ENCODE measurements around the gene TRIM24. TPM values are rescaled to one million over a fixed set of nuclear protein-coding genes. Genes with fewer than 3 reads are reported as not detected.

Gene TRIM24
- polyA plus RNA-seq, 3 donors, result 59.5 to 66.1 (median 64.4) TPM

GRCh38 chr7:138568655-138569054, 108.6 kb downstream of the TRIM24 start:
- no peak for DNase-seq (ENCODE audit: low read depth in 3 of 3, low spot score in 2 of 3)

- no peak for DNase-seq (ENCODE audit: low read depth in 3 of 3, low spot score in 2 of 3)
Observed at GRCh38 chr7:138569418-138569817, 109.4 kb downstream of the TRIM24 start.

GRCh38 chr7:138570715-138571114, 110.7 kb downstream of the TRIM24 start:
- DNase-seq (ENCODE audit: low read depth in 3 of 3, low spot score in 2 of 3), result no peak

GRCh38 chr7:138573741-138574140, 113.7 kb downstream of the TRIM24 start:
- DNase-seq (ENCODE audit: low read depth in 3 of 3, low spot score in 2 of 3), result no peak

- DNase-seq (ENCODE audit: low read depth in 3 of 3, low spot score in 2 of 3), result no peak
Observed at GRCh38 chr7:138575897-138576428, 115.9 kb downstream of the TRIM24 start.

- no peak for DNase-seq (ENCODE audit: low read depth in 3 of 3, low spot score in 2 of 3)
Observed at GRCh38 chr7:138579136-138579535, 119.1 kb downstream of the TRIM24 start.

GRCh38 chr7:138579671-138580070, 119.6 kb downstream of the TRIM24 start:
- no peak for DNase-seq (ENCODE audit: low read depth in 3 of 3, low spot score in 2 of 3)

GRCh38 chr7:138581065-138581464, 121.0 kb downstream of the TRIM24 start:
- no peak for DNase-seq (ENCODE audit: low read depth in 3 of 3, low spot score in 2 of 3)

GRCh38 chr7:138584283-138584682, 124.2 kb downstream of the TRIM24 start:
- DNase-seq (ENCODE audit: low read depth in 3 of 3, low spot score in 2 of 3), result no peak

GRCh38 chr7:138584696-138585095, 124.6 kb downstream of the TRIM24 start:
- DNase-seq (ENCODE audit: low read depth in 3 of 3, low spot score in 2 of 3), result no peak

GRCh38 chr7:138585283-138585993, 125.4 kb downstream of the TRIM24 start:
- DNase-seq (ENCODE audit: low read depth in 3 of 3, low spot score in 2 of 3), result no peak

- no peak for DNase-seq (ENCODE audit: low read depth in 3 of 3, low spot score in 2 of 3)
Observed at GRCh38 chr7:138587485-138587884, 127.4 kb downstream of the TRIM24 start.

GRCh38 chr7:138588986-138589385, 128.9 kb downstream of the TRIM24 start:
- no peak for DNase-seq (ENCODE audit: low read depth in 3 of 3, low spot score in 2 of 3)

GRCh38 chr7:138590154-138590553, 130.1 kb downstream of the TRIM24 start:
- no peak for DNase-seq (ENCODE audit: low read depth in 3 of 3, low spot score in 2 of 3)

- no peak for DNase-seq (ENCODE audit: low read depth in 3 of 3, low spot score in 2 of 3)
Observed at GRCh38 chr7:138595454-138595853, 135.4 kb downstream of the TRIM24 start.

- no peak for DNase-seq (ENCODE audit: low read depth in 3 of 3, low spot score in 2 of 3)
Observed at GRCh38 chr7:138602451-138602850, 142.4 kb downstream of the TRIM24 start.

GRCh38 chr7:138603549-138604318, 143.7 kb downstream of the TRIM24 start:
- no peak for DNase-seq (ENCODE audit: low read depth in 3 of 3, low spot score in 2 of 3)

GRCh38 chr7:138606236-138606635, 146.2 kb downstream of the TRIM24 start:
- DNase-seq (ENCODE audit: low read depth in 3 of 3, low spot score in 2 of 3), result no peak

- no peak for DNase-seq (ENCODE audit: low read depth in 3 of 3, low spot score in 2 of 3)
Observed at GRCh38 chr7:138607216-138608126, 147.4 kb downstream of the TRIM24 start.

- DNase-seq (ENCODE audit: low read depth in 3 of 3, low spot score in 2 of 3), result no peak
Observed at GRCh38 chr7:138608275-138608674, 148.2 kb downstream of the TRIM24 start.

GRCh38 chr7:138610671-138611170, 150.7 kb downstream of the TRIM24 start:
- no peak for DNase-seq (ENCODE audit: low read depth in 3 of 3, low spot score in 2 of 3)

Data from right renal cortex interstitium (tissue), 3 donors.